GM18499 (cell line): ENCODE data around the gene ZNRF1.
"Not testable (repeated sequence)": the region's sequence is repeated elsewhere in the genome, so short reads cannot be mapped to it uniquely, and the experiment has no call there.

Experiments used
- ATAC-seq: cut with Tn5 transposase; IDR thresholded peaks from one replicate; pipeline ENCODE4 v1.9.1; 2021; ENCODE audit warnings: moderate number of reproducible peaks; ENCODE audit not compliant: insufficient read depth, unreplicated experiment

ZNRF1 gene

GRCh38 chr16:74998481-74999218, at the start of gene ZNRF1:
Gene ZNRF1 (plus strand): TSS chr16:74999024. CDS start chr16:74999672, 648 bp downstream.
- no peak for ATAC-seq

DNA sequence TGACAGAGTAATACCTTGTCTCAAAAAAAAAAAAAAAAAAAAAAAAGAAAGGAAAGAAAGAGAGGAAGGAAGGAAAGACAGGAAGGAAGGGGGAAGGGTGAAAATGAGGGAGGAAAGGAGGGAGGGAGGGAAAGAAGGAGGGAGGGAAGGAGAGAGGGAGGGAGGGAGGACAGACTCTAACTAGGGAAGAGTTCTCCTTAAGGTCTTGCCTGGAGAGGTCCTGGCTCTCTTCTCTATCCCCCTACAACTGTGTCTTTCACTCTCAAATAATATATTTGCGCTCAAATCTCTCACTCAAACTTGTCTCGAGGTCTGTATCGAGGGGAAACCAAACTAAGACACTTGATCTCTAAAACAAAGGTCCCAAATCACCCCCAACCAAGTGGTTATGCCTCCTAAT, 49.5 kb upstream of the ZNRF1 start:
- ATAC-seq: no peak

DNA sequence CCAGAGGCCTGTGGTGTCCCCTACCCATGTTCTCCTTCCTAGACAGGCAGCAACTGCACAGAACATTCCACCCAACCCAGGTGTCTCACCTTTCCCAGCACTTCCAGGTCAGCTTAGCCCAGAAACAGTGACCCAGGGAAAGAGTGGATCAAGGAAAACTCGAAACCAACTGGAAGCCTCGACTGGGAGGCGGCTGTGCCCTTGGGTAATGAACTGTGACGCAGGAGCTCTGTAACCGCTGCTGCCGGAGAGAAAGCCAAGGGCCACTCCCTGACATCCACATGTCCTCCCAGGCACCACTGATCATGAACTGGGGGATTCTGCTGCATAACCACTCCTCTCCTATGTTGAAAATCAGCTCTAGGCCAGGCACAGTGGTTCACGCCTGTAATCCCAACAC, 48.3 kb upstream of the ZNRF1 start:
- ATAC-seq: no peak

GRCh38 chr16:74951206-74951605, 47.6 kb upstream of the ZNRF1 start:
- ATAC-seq: no peak

DNA sequence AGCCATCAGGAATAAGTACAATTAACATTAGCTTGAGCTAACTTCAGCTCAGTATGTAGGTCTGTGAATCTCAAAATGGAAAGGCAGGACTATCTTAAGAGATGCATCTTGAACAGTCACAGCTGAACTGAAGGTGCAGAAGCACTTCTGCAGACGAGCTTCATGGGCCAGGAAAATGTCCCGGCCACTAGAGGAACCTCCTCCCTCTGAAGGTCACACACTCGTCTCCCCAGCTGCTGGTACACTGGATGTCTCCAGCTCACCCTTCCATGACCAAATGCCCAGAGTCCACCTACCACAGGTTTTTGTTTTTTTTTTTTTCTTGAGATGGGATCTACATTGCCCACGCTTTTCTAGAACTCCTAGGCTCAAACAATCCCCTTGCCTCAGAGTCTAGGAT, 47.1 kb upstream of the ZNRF1 start:
- no peak for ATAC-seq

- no peak for ATAC-seq
Measured at GRCh38 chr16:74954763-74955162, 44.1 kb upstream of the ZNRF1 start.

- ATAC-seq: no peak
Measured at GRCh38 chr16:74973304-74973703, 25.5 kb upstream of the ZNRF1 start.

- ATAC-seq: no peak
Measured at GRCh38 chr16:74975591-74975990, 23.2 kb upstream of the ZNRF1 start.

DNA sequence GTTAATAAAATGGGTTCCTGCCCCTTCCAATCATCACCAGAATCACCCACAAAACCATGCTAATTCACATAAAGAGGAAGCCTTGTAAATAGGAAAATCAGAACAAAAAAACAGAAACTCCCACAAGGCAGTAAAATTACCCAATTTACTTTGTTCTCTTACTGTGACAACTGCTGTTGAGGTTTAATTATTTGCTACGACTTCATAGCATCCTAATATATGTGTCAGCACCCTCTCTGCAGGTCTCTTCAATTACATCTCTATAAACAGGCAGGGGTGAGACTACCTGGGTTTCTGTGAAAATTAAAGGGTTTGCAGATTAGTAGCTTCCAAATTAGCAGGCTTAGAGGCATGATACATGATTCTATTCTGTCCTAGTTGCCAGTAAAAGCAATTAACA, 16.6 kb upstream of the ZNRF1 start:
- ATAC-seq: no peak

DNA sequence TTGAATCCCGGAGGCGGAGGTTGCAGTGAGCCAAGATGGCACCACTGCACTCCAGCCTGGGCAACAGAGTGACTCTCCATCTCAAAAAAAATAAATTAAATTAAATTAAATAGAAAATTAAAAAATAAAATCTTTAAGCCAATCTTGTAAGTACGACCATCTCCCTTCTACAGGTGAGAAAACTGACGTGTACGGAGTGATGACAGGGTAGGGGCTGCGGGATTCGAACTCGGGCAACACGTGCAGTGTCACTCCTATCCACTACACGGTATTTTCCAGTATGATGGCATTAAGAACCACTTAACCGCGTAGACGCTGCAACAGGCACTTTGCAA, 14.7 kb upstream of the ZNRF1 start:
- ATAC-seq: no peak

DNA sequence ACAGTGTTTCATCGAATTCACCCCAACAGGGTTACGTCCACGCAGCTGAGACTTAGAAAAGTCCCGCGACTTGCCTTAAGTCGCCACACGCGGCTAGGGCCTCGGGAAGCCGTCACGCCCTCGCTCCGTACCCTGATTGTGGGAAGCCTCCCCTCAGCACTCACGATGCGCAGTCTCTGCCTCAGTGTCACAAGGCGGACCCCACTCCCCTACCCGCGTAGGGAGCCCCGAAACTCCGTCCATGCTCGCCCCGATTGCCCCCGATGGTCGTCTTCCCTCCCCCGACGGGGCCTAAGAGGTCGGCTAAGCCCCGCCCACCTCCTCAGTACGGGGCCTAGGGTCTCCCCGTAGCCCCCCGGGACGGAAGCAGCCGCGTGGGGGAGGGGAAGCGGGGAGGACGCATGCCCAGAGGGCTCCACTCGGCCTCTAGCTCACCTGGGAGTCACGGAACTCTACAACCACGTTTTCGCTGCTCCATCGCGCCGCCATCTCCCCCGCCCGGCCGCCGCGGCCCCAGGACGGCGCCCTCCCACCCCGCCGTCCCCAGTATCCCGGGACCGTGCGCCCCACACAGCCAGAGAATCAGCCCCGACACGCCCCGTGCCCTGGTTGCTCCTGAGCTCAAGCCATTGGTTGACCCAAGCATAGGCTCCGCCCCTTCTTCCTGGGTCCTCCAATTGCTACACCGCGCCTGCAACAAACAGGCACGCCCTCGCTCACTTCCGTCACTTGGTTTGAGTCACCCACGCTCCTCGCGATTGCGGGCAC, 14.1 kb upstream of the ZNRF1 start, which contains the start of gene WDR59:
TSS of gene WDR59 (minus strand) at position 595 of the 768 bp plus-strand sequence. CDS start at position 489, 106 bp downstream.
- peak; percentile 99 for ATAC-seq

DNA sequence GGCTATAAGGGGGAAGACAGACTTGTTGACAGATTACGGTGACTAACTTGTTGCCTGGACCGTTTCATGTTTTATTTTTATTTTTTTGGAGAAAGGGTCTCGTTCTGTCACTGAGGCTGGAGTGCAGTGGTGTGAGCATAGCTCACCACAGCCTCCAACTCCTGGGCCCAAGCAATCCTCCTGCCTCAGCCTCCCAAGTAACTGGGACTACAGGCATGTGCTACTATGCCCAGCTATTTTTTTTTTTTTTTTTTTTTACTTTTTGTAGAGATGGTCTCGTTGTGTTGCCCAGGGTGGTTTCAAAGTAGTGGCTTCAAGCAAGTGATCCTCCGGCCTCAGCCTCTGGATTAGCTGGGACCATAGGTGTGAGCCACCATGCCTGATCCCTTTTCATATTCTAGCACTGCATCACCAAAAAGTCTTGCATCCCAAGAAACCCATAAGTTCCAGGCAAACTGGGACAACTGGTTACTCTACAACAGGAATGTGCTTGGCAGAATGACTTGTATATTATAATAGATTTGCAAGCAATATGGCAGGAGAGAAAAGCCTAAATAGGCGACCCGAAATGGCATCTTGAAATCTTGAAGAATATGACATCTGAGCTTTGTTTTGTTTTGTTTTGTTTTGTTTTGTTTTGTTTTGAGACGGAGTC, 11.7 kb upstream of the ZNRF1 start:
- no peak for ATAC-seq

- not testable (repeated sequence) for ATAC-seq
Measured at GRCh38 chr16:74989864-74990263, 9.0 kb upstream of the ZNRF1 start.

DNA sequence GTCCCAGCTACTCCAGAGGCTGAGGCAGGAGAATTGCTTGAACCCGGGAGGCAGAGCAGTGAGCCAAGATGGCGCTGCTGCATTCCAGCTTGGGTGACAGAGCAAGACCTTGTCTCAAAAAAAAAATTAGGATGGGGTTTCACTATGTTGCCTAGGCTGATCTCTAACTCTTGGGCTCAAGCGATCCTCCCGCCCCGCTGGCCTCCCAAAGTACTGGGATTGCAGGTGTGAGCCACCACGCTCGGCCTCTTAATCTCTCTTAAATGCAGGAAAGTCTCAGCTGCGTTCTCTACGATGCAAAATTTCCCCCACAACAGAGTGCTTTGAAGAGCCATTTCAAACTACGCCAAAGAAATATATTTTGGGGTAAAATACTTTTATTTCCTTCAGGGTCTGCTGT, 8.0 kb upstream of the ZNRF1 start:
- no peak for ATAC-seq

DNA sequence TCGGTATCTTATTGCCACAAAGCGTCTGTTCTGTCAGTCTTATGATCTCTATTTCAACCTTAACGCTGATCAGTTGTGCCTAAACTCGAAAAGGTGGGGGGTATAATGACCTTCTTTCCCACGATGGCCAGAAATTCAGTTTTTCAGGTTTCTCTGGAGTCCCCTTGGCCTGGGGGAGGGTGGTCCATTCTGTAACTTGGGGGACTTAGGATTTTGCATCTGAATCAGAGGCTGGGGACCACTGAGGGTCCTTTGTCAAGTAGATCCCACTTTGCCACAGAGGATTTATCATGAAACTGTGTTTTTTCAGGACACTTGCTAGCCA, 7.6 kb upstream of the ZNRF1 start:
- no peak for ATAC-seq

- no peak for ATAC-seq
Measured at GRCh38 chr16:74991593-74992403, 7.0 kb upstream of the ZNRF1 start.

GRCh38 chr16:74995986-74996385, 2.8 kb upstream of the ZNRF1 start:
- ATAC-seq: no peak

DNA sequence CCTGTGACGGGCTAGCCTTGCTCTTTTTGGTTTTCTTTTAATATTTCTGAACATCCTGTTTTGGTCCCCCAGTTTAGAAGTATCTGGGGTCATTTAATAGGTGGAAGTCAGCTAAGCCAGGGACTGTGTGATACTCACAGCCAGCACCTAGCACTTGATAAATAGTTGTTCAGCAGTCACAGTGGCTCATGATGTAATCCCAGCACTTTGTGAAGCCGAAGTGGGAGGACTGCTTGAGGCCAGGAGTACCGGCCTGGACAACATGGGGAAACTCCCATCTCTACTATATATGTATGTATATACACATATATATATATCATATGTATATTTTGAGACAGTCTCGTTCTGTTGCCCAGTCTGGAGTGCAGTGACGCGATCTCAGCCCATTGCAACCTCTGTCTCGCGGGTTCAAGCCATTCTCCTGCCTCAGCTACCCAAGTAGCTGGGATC, 1.8 kb upstream of the ZNRF1 start:
- ATAC-seq: no peak

DNA sequence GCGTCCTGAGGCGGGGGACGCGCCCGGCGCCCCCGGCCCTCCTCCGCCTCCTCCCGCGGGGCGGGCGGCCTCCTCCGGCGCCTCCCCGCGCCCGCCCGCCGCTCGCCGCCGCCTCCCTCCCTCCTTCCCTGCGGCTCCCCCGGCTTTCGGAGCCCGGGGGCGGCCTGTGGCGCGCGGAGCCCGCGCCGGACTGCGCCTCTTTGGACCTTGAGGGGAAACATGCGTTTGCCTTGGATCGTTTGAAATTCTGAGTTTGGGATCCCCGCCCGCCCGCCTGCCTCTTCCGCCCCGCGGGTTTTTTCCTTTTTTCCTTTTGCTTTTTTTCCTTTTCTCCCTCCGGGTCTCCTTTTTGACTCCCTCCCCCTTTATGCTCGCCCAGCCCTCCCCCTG, 390 bp downstream of the ZNRF1 start:
- no peak for ATAC-seq

GRCh38 chr16:74999609-75000480, 1.0 kb downstream of the ZNRF1 start:
- ATAC-seq: no peak
